Right lobe of liver (tissue), 4 donors: ENCODE results near the gene LIPM.

Source experiments
- CTCF ChIP-seq, 4 donors: fragments of 200-600 bp in 3 of 4; fragments of 450-650 bp in 1 of 4; IDR thresholded peaks; one replicate each; pipeline versions ENCODE4 v1.5.1 to v1.8.0; 2016 to 2022; ENCODE audit warnings: antibody characterized with exemption in 4 of 4, mild to moderate bottlenecking in 2 of 4
- POLR2A ChIP-seq: fragments of 450-650 bp; IDR thresholded peaks from one replicate; pipeline ENCODE4 v1.6.1; 2017; ENCODE audit warnings: antibody characterized with exemption, mild to moderate bottlenecking
- donor health status: DM: no; HTN: no; CAD: no.
- donor health status: DM: no; HTN: no; CAD: no.
- donor health status: DM: no; HTN: yes; CAD: no.

- no peak for TF ChIP-seq CTCF (IDR thresholded peaks at IDR 0.05)
- no peak for TF ChIP-seq POLR2A
Observed at GRCh38 chr10:88786032-88786770, 16.3 kb upstream of the LIPM start.
